DMS53 (cell line): Measurements from ENCODE around the gene CKS2.
"Not testable (repeated sequence)": the region's sequence is repeated elsewhere in the genome, so short reads cannot be mapped to it uniquely, and the experiment has no call there.

Experiments
- DNase-seq: peaks from one replicate; lab custom pipeline; 2025; lab: John Stamatoyannopoulos, UW

Gene CKS2

GRCh38 chr9:89310475-89311345, at the start of gene CKS2:
CKS2 (plus strand) TSS chr9:89311195; CDS start chr9:89311293, 98 bp downstream.
- DNase-seq, result peak; percentile 99

DNA sequence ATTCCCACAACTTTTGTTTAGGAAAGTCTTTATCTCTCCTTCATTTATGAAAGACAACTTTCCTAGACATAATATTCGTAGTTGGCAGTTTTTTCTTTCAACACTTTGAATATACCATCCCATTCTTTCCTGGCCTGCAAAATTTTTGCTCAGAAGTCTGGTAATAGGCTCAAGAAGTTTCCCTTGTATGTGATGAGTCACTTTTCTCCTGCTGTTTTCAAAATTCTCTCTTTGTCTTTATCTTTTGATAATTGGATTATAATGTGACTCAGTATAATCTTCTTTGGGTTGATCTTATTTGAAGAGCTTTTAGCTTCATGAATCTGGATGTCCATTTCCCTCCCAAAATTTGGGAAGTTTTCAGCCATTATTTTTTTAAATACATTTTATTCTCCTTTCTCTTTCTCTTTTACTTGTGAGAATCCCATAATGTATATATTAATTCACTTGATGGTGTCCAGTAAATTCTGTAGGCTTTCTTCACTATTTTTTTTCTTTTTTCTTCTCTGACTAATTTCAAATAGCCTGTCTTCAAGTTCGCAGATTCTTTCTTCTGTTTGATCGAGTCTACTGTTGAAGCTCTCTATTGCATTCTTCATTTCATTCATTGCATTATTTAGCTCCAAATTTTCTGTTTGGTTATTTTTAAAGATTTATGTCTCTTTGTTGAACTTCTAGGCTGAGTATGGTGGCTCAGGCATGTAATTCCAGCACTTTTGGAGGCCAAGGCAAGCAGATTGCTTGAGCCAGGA, 37.3 kb upstream of the CKS2 start:
- no peak for DNase-seq

- DNase-seq, result no peak
These were observed 36.2 kb upstream of the CKS2 start for GRCh38 chr9:89274838-89275237.

- not testable (repeated sequence) for DNase-seq
These were observed 35.0 kb upstream of the CKS2 start for GRCh38 chr9:89276040-89276439.

DNA sequence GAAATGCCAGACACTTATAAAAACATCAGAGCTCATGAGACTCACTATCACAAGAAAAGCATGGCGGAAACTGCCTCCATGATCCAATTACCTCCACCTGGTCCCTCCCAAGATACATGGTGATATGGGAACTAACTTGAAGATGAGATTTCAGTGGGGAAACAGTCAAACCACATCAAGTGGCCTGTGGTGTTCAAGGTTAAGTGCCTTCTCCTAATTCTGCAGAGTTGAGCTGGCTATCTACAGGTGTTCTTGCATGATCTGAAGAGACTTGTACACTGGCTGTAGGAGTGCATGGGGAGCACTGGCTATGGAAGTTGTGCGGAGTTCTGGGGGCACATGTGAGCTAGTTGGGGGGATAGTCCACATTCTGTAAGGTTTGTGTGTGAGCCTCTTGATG, 34.0 kb upstream of the CKS2 start:
- DNase-seq, result no peak

DNA sequence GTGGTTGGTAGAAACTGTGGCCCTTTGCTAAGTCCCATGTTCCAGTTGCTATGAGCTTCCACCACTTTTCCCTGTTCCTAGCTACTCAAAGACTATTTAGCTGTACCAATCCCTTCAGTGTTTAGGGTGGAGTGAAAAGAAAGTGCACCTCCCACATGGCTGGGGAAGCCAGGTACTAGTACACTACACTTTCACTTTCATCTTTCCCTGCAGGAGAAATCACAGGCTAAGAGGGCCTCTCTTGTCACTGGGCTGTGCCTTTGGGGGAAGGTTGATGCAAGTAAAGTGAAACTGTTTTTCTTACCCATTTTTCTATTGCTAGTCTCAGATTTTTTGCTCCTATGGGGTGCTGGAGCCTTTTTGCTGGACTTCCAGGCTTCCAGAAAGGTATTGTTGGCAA, 33.5 kb upstream of the CKS2 start:
- peak; percentile 9 for DNase-seq

DNA sequence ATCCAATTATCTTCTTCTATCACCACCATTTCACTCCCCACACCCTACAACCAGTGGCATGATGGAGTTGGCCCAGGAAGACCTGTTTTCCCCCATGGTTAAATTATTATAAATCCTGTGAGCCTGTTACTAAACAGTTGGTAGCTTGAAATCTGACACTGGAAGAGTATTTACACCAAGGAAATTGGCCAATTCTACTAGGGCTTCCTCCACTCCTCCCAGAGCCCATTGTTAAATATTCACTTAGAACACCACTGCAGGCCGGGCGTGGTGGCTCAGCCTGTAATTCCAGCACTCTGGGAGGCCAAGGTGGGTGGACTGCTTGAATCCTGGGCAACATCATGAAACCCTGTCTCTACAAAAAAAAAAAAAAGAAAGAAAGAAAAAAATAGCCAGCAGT, 32.4 kb upstream of the CKS2 start:
- no peak for DNase-seq

DNA sequence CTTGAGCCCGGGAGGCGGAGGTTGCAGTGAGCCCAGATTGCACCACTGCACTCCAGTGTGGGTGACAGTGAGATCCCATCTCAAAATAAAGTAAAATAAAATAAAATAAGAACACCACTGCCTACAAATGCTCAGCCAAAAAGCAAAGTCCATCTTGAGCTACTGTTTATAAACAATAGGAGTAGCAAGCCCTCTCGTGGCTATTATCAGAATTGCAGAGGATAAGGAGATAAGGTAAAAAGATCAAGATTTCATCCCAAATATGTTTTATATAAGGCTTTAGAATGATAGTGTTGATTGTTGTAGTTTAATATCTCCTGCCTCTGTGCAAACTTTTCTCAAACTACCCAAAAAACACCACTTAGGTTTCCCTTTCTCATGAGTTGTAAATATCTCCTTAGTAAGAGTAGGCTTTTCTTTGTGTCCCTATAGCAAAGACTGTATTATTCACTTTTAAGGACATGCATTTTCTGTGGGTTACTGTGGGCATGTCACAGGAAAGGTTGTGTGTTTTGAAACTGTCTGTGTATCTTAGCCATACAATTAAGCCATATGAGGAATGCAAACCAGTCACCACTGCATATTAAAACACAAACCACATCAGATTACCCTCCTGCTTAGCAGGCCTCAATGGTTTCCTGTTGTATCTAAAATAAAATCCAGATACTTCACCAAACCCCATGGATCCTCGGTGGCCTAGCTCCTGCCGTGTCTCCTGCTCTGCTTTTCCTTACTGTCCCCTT, 31.8 kb upstream of the CKS2 start:
- peak; percentile 63 for DNase-seq

GRCh38 chr9:89281106-89281505, 29.9 kb upstream of the CKS2 start:
- no peak for DNase-seq

DNA sequence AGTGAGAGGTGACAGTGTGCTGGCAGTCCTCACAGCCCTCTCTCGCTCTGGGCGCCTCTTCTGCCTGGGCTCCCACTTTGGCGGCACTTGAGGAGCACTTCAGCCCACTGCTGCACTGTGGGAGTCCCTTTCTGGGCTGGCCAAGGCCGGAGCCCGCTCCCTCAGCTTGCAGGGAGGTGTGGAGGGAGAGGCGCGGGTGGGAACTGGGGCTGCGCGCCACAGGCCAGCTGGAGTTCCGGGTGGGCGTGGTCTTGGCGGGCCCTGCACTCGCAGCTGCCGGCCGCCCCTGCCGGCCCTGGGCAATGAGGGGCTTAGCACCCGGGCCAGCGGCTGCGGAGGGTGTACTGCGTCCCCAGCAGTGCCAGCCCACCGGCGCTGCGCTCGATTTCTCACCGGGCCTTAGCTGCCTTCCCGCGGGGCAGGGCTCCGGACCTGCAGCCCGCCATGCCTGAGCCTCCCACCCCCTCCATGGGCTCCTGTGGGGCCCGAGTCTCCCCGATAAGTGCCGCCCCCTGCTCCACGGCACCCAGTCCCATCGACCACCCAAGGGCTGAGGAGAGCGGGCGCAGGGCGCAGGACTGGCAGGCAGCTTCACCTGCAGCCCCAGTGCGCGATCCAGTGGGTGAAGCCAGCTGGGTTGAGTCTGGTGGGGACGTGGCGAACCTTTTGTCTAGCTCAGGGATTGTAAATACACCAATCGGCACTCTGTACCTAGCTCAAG, 28.6 kb upstream of the CKS2 start:
- DNase-seq, result peak; percentile 8

DNA sequence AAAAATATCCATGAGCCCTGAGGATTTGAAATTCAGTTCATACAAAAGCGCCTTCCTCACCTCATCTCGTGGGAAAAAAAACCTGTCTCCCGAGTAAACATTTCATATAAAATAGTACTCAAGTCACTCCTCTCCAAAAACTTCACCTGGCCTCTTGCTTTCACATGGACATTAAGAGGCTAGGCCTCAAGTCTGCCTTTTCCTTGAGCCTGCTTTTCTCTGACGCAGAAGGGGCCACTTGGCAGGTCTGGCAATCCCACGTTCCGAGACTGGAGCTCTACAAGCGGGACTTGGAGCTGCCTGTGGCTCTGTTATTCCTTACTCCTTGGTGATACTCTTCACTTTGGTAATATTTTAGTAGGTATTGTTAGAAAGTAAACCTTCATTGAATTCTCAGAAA, 26.9 kb upstream of the CKS2 start:
- no peak for DNase-seq

- no peak for DNase-seq
These were observed 19.3 kb upstream of the CKS2 start for GRCh38 chr9:89291741-89292140.

DNA sequence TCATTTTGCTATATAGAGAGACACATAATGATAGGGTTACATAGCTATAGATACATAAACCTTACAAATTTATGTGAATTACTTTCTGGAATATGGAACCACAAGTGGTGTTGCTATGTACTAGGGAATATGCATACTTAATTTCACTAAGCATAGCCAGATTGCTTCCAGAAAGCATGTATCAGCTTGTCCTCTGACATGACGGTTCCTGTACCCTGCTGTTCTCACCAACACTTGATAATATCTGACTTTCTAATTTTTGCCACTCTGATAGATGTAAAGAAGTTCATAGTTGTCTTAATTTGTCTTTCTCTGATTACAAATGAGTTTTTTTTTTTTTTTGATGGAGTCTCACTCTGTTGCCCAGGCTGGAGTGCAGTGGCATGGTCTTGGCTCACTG, 18.0 kb upstream of the CKS2 start:
- no peak for DNase-seq

GRCh38 chr9:89295400-89295799, 15.6 kb upstream of the CKS2 start:
- no peak for DNase-seq

DNA sequence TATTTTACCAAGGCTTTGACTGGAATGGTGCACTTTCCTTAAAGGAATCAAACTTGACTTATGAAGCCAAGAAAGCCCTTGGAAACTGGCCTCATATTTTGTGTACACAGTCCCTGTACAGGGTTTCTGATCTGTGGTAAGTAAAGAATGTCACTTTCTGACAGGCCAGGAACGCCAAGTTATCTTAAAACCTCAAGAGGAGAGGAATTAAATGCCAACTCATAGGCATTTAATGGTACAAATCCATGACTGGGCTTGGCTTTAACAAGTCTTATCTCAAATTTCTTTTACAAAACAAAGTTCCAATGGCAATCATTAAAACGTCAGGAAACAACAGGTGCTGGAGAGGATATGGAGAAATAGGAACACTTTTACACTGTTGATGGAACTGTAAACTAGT, 9.0 kb upstream of the CKS2 start:
- not testable (repeated sequence) for DNase-seq

GRCh38 chr9:89304020-89304833, 6.8 kb upstream of the CKS2 start:
- no peak for DNase-seq

- no peak for DNase-seq
These were observed 6.2 kb upstream of the CKS2 start for GRCh38 chr9:89304834-89305188.

DNA sequence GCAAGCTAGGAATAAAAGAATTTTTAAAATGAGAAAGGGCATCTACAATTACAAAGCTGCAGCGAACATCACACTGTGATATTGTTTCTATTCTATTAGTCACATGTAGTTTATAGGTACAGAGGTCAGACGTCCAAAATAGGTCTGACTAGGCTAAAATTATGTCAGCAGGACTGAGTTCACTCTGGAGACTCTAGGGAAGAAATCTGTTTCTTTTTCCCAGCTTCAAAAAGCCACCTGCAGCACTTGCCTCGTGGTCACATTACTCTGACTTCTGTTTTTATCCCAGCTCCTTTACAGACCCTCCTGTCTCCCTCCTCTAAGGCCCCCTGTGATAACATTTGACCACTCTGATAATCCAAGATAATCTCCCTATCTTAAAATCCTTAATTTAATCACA, 5.1 kb upstream of the CKS2 start:
- DNase-seq, result no peak

DNA sequence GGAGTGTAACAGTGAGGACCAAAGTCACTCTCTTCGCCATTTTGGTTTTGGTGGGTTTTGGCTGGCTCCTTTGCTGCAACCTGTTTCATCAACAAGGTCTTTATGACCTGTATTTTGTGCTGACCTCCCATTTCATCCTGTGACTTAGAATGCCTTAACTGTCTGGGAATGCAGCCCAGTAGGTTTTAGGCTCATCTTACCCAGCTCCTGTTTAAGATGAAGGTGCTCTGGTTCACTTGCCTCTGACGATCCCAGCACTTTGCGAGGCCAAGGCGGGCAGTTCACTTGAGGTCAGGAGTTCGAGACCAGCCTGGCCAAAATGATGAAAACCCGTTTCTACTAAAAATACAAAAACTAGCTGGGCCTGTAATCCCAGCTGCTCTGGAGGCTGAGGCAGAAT, 1.8 kb upstream of the CKS2 start:
- DNase-seq, result no peak

- no peak for DNase-seq
These were observed 1.2 kb upstream of the CKS2 start for GRCh38 chr9:89309608-89310474.
